Glutamatergic neuron (in vitro differentiated cells): ENCODE data around the gene FNIP2. TPM values are rescaled to one million over a fixed set of nuclear protein-coding genes. Genes with fewer than 3 reads are reported as not detected.

Experiments
- DNase-seq: peaks from one replicate; pipeline ENCODE4 v3.0.0; 2022
- H3K27ac Mint-ChIP-seq: one replicate; pipeline ENCODE4 v1.8.0; 2020; ENCODE audit warnings: mild to moderate bottlenecking, mixed read lengths, inconsistent platforms; ENCODE audit not compliant: unreplicated experiment
- H3K27me3 Mint-ChIP-seq: one replicate; pipeline ENCODE4 v1.8.0; 2020; ENCODE audit warnings: mild to moderate bottlenecking, moderate library complexity, mixed read lengths, inconsistent platforms; ENCODE audit not compliant: unreplicated experiment
- H3K36me3 Mint-ChIP-seq: one replicate; pipeline ENCODE4 v1.8.0; 2020; ENCODE audit warnings: mild to moderate bottlenecking, mixed read lengths, inconsistent platforms; ENCODE audit not compliant: unreplicated experiment
- H3K4me1 Mint-ChIP-seq: one replicate; pipeline ENCODE4 v1.8.0; 2020; ENCODE audit warnings: mild to moderate bottlenecking, low read depth, mixed read lengths, inconsistent platforms; ENCODE audit not compliant: unreplicated experiment
- H3K4me3 Mint-ChIP-seq: one replicate; pipeline ENCODE4 v1.8.0; 2020; ENCODE audit warnings: mild to moderate bottlenecking, mixed read lengths, inconsistent platforms; ENCODE audit not compliant: unreplicated experiment
- H3K9me3 Mint-ChIP-seq: one replicate; pipeline ENCODE4 v1.8.0; 2020; ENCODE audit warnings: mild to moderate bottlenecking, moderate library complexity, mixed read lengths, inconsistent platforms; ENCODE audit not compliant: unreplicated experiment
- CTCF ChIP-seq: fragments of 200-600 bp; sonication (generic); IDR thresholded peaks from one replicate; pipeline ENCODE4 v1.5.0; 2021; ENCODE audit not compliant: partially characterized antibody, unreplicated experiment
- total RNA-seq: library from RNA; stranded (reverse); fragmentation: NEBNext Ultra II Directional; extraction: Animal tissue kit (Norgen Biotek cat#: 25700); gene quantifications from one replicate; pipeline ENCODE4 v1.2.1, GENCODE V29; 2021; ENCODE audit not compliant: unreplicated experiment

Gene FNIP2
- total RNA-seq, 1 donor from 2014 or later, result 53.2 TPM

GRCh38 chr4:158814207-158814606 is 45.4 kb downstream of the FNIP2 start:
- Mint-ChIP-seq H3K4me1 (peaks cover 23% of the 10 kb centered on the region), H3K9me3 (no peaks in the 10 kb centered on the region), H3K27me3 (no peaks in the 10 kb centered on the region), H3K36me3 (no peaks in the 10 kb centered on the region), H3K4me3 (no peak overlapping the region), H3K27ac (no peak overlapping the region)
- no peak for TF ChIP-seq CTCF
- no peak for DNase-seq

- Mint-ChIP-seq H3K36me3 (no peaks in the 10 kb centered on the region), H3K9me3 (no peaks in the 10 kb centered on the region), H3K27me3 (no peaks in the 10 kb centered on the region), H3K27ac (no peak overlapping the region), H3K4me1 (peaks cover 26% of the 10 kb centered on the region), H3K4me3 (no peak overlapping the region)
- TF ChIP-seq CTCF, result no peak
- DNase-seq, result no peak
These were observed 46.0 kb downstream of the FNIP2 start for GRCh38 chr4:158814636-158815330.

- no peak for TF ChIP-seq CTCF
- Mint-ChIP-seq H3K4me1 (peaks cover 15% of the 10 kb centered on the region), H3K27ac (no peak overlapping the region), H3K27me3 (no peaks in the 10 kb centered on the region), H3K9me3 (no peaks in the 10 kb centered on the region), H3K4me3 (no peak overlapping the region), H3K36me3 (no peaks in the 10 kb centered on the region)
- no peak for DNase-seq
These were observed 48.1 kb downstream of the FNIP2 start for GRCh38 chr4:158816955-158817354.

GRCh38 chr4:158817562-158818296 is 48.9 kb downstream of the FNIP2 start:
- no peak for DNase-seq
- Mint-ChIP-seq H3K4me3 (no peak overlapping the region), H3K36me3 (no peaks in the 10 kb centered on the region), H3K27ac (no peak overlapping the region), H3K4me1 (peaks cover 11% of the 10 kb centered on the region), H3K9me3 (no peaks in the 10 kb centered on the region), H3K27me3 (no peaks in the 10 kb centered on the region)
- TF ChIP-seq CTCF, result no peak

GRCh38 chr4:158818560-158819140 is 49.8 kb downstream of the FNIP2 start:
- Mint-ChIP-seq H3K4me3 (no peak overlapping the region), H3K36me3 (no peaks in the 10 kb centered on the region), H3K4me1 (peaks cover 9% of the 10 kb centered on the region), H3K27ac (no peak overlapping the region), H3K9me3 (no peaks in the 10 kb centered on the region), H3K27me3 (no peaks in the 10 kb centered on the region)
- no peak for DNase-seq
- no peak for TF ChIP-seq CTCF
